GM12801 (cell line): Measurements from ENCODE around the gene COLEC12.

Experiments
- CTCF ChIP-seq: IDR thresholded peaks from one replicate; pipeline ENCODE4 v1.5.1; 2011; ENCODE audit warnings: control low read depth; ENCODE audit not compliant: insufficient read length; ENCODE audit errors: extremely low read depth

Gene COLEC12

GRCh38 chr18:471716-472115 lies 28.8 kb downstream of the COLEC12 start:
- no peak for TF ChIP-seq CTCF

- TF ChIP-seq CTCF: no peak
These were observed 29.6 kb downstream of the COLEC12 start for GRCh38 chr18:470661-471501.

GRCh38 chr18:468955-469790 lies 31.3 kb downstream of the COLEC12 start:
- no peak for TF ChIP-seq CTCF

GRCh38 chr18:463827-464541 lies 36.5 kb downstream of the COLEC12 start:
- no peak for TF ChIP-seq CTCF

- no peak for TF ChIP-seq CTCF
These were observed 37.1 kb downstream of the COLEC12 start for GRCh38 chr18:463403-463802.

GRCh38 chr18:461762-462161 lies 38.7 kb downstream of the COLEC12 start:
- no peak for TF ChIP-seq CTCF

- TF ChIP-seq CTCF: no peak
These were observed 39.7 kb downstream of the COLEC12 start for GRCh38 chr18:460791-461190.
